Thoracic aorta (tissue), 2 donors: Measurements from ENCODE around the gene SURF2. TPM values are rescaled to one million over a fixed set of nuclear protein-coding genes. Genes with fewer than 3 reads are reported as not detected.

Source experiments
- ATAC-seq: fragments of 150-250 bp; one replicate; pipeline ENCODE4 v1.8.0; 2017; ENCODE audit warnings: low read depth; ENCODE audit not compliant: insufficient number of reproducible peaks, low FRiP score
- DNase-seq: peaks from one replicate; pipeline ENCODE4 v3.0.0-alpha.2; 2020; ENCODE audit warnings: low spot score
- H3K27ac ChIP-seq, 2 donors: fragments of 200-600 bp; sonication (generic); 1 replicate in 1 of 2; 2 replicates in 1 of 2; pipeline ENCODE4 v1.5.1; 2016; ENCODE audit warnings: mild to moderate bottlenecking in 2 of 2, moderate library complexity in 2 of 2
- H3K27me3 ChIP-seq: fragments of 200-600 bp; sonication (generic); replicated peaks from 2 replicates; pipeline ENCODE4 v1.6.0; 2016; ENCODE audit warnings: mild to moderate bottlenecking; ENCODE audit not compliant: insufficient read depth
- H3K36me3 ChIP-seq: fragments of 200-600 bp; sonication (generic); one replicate; pipeline ENCODE4 v1.5.1; 2016
- H3K4me1 ChIP-seq, 2 donors: fragments of 200-600 bp; sonication (generic); 1 replicate in 1 of 2; 2 replicates in 1 of 2; pipeline versions ENCODE4 v1.5.1 to v1.6.0; 2016; ENCODE audit warnings: low read depth in 2 of 2, mild to moderate bottlenecking in 1 of 2; ENCODE audit not compliant: control insufficient read depth in 1 of 2
- H3K4me3 ChIP-seq: fragments of 200-600 bp; sonication (generic); 2 replicates; pipeline ENCODE4 v1.5.1; 2016; ENCODE audit warnings: mild to moderate bottlenecking
- H3K9me3 ChIP-seq: fragments of 200-600 bp; sonication (generic); 2 replicates; pipeline ENCODE4 v1.5.1; 2016
- CTCF ChIP-seq: fragments of 200-600 bp; sonication (generic); IDR thresholded peaks from one replicate; pipeline ENCODE4 v1.5.1; 2019; ENCODE audit warnings: antibody characterized with exemption
- total RNA-seq, 2 donors: library from RNA; depleted of rRNA; stranded (reverse); fragments of >200 nt; gene quantifications; one replicate each; pipeline versions ENCODE4 v1.1.0 to v1.2.3, GENCODE V29; 2016

The SURF2 gene
- total RNA-seq, 2 donors from 2014 or later = 7.0 to 13.3 TPM

- Histone ChIP-seq H3K4me3 (no peak overlapping the region), H3K4me1 (no peaks in the 10 kb centered on the region), H3K27ac (no peak overlapping the region), H3K36me3 (no peaks in the 10 kb centered on the region), H3K27me3 (no peaks in the 10 kb centered on the region), H3K9me3 (no peaks in the 10 kb centered on the region)
- TF ChIP-seq CTCF = no peak
- no peak for DNase-seq
- ATAC-seq = no peak
Observed at GRCh38 chr9:133383438-133383837, 27.1 kb downstream of the SURF2 start.

- ATAC-seq (no peak), DNase-seq (no peak)
- no peak for TF ChIP-seq CTCF
- Histone ChIP-seq H3K27me3 (no peaks in the 10 kb centered on the region), H3K9me3 (no peaks in the 10 kb centered on the region), H3K4me3 (no peak overlapping the region), H3K4me1 (no peaks in the 10 kb centered on the region), H3K36me3 (no peaks in the 10 kb centered on the region), H3K27ac (no peak overlapping the region)
Observed at GRCh38 chr9:133384736-133385321, 28.5 kb downstream of the SURF2 start.

- TF ChIP-seq CTCF = no peak
- ATAC-seq = no peak
- no peaks in the 10 kb centered on the region for H3K27me3 ChIP-seq
- H3K4me3 ChIP-seq = no peak overlapping the region
- no peaks in the 10 kb centered on the region for H3K9me3 ChIP-seq
- H3K27ac ChIP-seq = no peak overlapping the region
- no peak for DNase-seq
- no peaks in the 10 kb centered on the region for H3K4me1 ChIP-seq
- no peaks in the 10 kb centered on the region for H3K36me3 ChIP-seq
Observed at GRCh38 chr9:133385452-133385851, 29.1 kb downstream of the SURF2 start.

GRCh38 chr9:133386338-133386737 lies 30.0 kb downstream of the SURF2 start:
- no peak for DNase-seq
- Histone ChIP-seq H3K27me3 (no peaks in the 10 kb centered on the region), H3K9me3 (no peaks in the 10 kb centered on the region), H3K36me3 (no peaks in the 10 kb centered on the region), H3K4me1 (no peaks in the 10 kb centered on the region), H3K4me3 (no peak overlapping the region), H3K27ac (no peak overlapping the region)
- no peak for ATAC-seq
- no peak for TF ChIP-seq CTCF

GRCh38 chr9:133387680-133388079 lies 31.3 kb downstream of the SURF2 start:
- DNase-seq (no peak), ATAC-seq (no peak)
- H3K27ac ChIP-seq = no peak overlapping the region
- no peak for TF ChIP-seq CTCF
- no peaks in the 10 kb centered on the region for H3K9me3 ChIP-seq
- H3K4me1 ChIP-seq = no peaks in the 10 kb centered on the region
- no peaks in the 10 kb centered on the region for H3K27me3 ChIP-seq
- no peaks in the 10 kb centered on the region for H3K36me3 ChIP-seq
- no peak overlapping the region for H3K4me3 ChIP-seq
